HG03442 (cell line): ENCODE data around the gene STAT4.

Experiments
- ATAC-seq: cut with Tn5 transposase; IDR thresholded peaks from one replicate; pipeline ENCODE4 v1.9.1; 2021; ENCODE audit warnings: mild to moderate bottlenecking, moderate library complexity; ENCODE audit not compliant: unreplicated experiment

STAT4 gene

GRCh38 chr2:191048073-191048472 lies 102.7 kb downstream of the STAT4 start:
- no peak for ATAC-seq

- no peak for ATAC-seq
Observed at GRCh38 chr2:191045141-191045540, 105.7 kb downstream of the STAT4 start.

- no peak for ATAC-seq
Observed at GRCh38 chr2:191043438-191043837, 107.4 kb downstream of the STAT4 start.

GRCh38 chr2:191041418-191042161 lies 109.2 kb downstream of the STAT4 start:
- ATAC-seq: no peak

- ATAC-seq: no peak
Observed at GRCh38 chr2:191039616-191040015, 111.2 kb downstream of the STAT4 start.

- ATAC-seq: no peak
Observed at GRCh38 chr2:191038741-191039140, 112.1 kb downstream of the STAT4 start.

- peak; percentile 72 for ATAC-seq
Observed at GRCh38 chr2:191038241-191038725, 112.5 kb downstream of the STAT4 start.

GRCh38 chr2:191037351-191037750 lies 113.4 kb downstream of the STAT4 start:
- no peak for ATAC-seq

- no peak for ATAC-seq
Observed at GRCh38 chr2:191036363-191036762, 114.4 kb downstream of the STAT4 start.

- no peak for ATAC-seq
Observed at GRCh38 chr2:191032588-191033429, 118.0 kb downstream of the STAT4 start.

- ATAC-seq: no peak
Observed at GRCh38 chr2:191031256-191031655, 119.5 kb downstream of the STAT4 start.

GRCh38 chr2:191030521-191031154 lies 120.2 kb downstream of the STAT4 start:
- peak; percentile 92 for ATAC-seq

GRCh38 chr2:191029280-191029950 lies 121.4 kb downstream of the STAT4 start:
- ATAC-seq: no peak

GRCh38 chr2:191026377-191026776 lies 124.4 kb downstream of the STAT4 start:
- ATAC-seq: no peak

GRCh38 chr2:191025135-191025534 lies 125.7 kb downstream of the STAT4 start:
- ATAC-seq: no peak

- ATAC-seq: no peak
Observed at GRCh38 chr2:191023235-191023679, 127.5 kb downstream of the STAT4 start.

- peak; percentile 17 for ATAC-seq
Observed at GRCh38 chr2:191020742-191021381, 129.9 kb downstream of the STAT4 start.

- ATAC-seq: peak; percentile 71
Observed at GRCh38 chr2:191020221-191020741, 130.5 kb downstream of the STAT4 start.

- ATAC-seq: no peak
Observed at GRCh38 chr2:191019376-191019775, 131.4 kb downstream of the STAT4 start.

GRCh38 chr2:191018643-191019119 lies 132.1 kb downstream of the STAT4 start:
- peak; percentile 13 for ATAC-seq
